Measurements from ENCODE around the gene IGF2BP1.

The IGF2BP1 gene

DNA sequence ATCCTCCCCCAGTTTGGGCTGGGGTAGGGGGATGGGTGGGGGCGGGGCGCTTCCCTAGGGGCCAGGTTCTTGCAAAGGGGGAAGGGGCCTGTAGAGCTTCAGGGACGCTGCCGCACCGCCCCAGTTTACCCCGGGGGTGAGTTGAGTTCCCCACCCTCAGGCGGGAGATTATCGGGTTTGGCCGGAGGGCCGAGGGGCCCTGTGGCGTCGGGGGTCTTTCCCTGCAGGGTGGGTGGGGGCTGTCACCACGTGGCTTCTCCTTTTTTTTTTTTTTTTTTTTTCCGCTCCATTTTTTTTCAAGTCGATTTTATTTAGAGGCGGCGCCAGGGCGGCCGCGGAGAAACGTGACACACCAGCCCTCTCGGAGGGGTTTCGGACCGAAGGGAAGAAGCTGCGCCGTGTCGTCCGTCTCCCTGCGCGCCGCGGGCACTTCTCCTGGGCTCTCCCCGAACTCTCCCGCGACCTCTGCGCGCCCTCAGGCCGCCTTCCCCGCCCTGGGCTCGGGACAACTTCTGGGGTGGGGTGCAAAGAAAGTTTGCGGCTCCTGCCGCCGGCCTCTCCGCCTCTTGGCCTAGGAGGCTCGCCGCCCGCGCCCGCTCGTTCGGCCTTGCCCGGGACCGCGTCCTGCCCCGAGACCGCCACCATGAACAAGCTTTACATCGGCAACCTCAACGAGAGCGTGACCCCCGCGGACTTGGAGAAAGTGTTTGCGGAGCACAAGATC lies at the start of gene IGF2BP1:
Gene IGF2BP1, plus strand, starts transcription at position 283 of the 724 bp plus-strand sequence. Its CDS starts 361 bp downstream, at position 644.
- DNase-seq = no peak

DNA sequence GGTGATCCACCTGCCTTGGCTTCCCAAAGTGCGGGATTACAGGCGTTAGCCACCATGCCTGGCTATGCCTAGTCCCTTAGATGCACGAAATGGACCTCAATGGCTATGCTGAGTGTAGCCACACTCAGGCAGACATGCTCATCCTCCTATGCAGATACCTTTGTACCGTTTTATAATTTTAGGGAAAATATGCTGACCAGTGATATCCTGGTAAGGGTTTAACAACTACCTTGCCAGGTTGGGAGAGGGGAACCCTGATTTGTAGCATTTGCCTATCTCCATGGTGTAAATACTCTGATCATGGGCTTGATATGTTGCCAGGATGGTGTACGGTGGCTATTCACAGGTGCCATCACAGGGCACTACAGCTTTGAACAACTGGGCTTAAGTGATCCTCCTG lies 45.6 kb upstream of the IGF2BP1 start:
- no peak for DNase-seq

DNA sequence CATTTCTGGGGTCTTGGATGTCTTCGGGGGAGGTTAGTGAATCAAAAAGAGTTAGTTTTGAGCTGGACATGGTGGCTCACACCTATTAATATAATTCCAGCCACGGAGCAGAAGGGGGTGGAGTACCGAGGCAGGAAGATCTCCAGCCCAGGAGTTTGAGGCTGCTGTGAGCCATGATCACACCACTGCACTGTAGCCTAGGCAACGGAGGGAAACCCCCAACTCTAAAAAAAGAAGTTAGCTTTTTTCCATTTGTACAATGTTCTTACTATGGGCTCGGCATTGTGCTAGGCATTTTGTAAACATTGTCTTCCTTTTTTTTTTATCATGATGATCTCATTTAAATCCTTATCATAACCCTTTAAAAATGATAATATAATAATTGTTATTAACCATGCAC lies 44.3 kb upstream of the IGF2BP1 start:
- DNase-seq = no peak

DNA sequence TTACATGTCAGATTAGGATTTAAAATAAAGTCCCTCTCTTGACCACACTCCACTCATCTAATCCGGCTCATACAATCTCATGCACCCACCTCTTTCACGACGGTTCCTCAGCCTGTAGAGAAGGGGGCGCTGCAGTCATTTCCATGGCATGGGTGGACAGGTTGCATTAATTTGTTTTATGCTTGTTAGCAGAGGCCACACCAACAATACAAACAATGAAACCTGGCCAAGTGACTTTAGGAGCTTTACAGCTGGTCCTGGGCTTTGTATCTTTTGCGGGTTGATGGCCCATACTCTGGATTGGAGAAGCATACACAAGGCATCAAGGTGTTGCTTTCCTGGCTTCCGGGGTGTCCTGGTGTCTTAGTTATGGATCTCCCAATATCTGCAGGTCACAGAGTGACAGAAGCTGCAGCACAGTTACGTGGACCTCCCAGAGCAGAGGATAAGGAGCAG lies 42.9 kb upstream of the IGF2BP1 start:
- DNase-seq = no peak

DNA sequence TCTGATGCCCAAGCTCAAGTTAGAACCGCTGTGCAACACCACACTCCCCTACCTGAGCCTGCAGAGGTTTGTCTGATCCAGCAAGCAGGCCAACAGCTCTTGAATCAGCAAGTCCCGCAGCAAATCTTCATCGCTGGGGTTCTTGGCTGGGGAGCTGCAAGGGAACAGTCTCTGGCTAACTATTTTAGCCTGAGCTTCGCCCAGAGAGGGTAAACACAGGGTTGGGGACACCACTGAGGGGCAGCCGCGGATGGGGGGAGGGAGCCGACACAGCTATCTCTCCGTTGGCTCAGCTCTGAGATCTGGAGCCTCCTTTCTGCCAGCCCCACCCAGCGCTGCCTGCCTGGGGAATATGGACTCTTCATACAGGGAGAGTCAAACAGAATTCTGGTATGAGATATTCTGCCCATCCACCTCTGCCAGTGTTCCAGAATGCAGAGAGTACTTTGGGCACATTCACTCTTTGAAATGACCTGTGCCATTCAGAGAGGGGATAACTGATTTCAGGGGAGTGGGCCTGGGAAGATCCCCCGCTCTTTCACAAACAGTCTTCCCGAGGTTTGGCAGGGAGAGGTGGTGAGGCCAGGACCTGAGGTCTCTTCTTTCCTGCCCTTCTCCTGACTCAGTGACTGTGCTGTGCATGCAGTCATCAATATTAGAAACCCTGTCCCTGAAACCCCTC lies 36.2 kb upstream of the IGF2BP1 start:
- no peak for DNase-seq

DNA sequence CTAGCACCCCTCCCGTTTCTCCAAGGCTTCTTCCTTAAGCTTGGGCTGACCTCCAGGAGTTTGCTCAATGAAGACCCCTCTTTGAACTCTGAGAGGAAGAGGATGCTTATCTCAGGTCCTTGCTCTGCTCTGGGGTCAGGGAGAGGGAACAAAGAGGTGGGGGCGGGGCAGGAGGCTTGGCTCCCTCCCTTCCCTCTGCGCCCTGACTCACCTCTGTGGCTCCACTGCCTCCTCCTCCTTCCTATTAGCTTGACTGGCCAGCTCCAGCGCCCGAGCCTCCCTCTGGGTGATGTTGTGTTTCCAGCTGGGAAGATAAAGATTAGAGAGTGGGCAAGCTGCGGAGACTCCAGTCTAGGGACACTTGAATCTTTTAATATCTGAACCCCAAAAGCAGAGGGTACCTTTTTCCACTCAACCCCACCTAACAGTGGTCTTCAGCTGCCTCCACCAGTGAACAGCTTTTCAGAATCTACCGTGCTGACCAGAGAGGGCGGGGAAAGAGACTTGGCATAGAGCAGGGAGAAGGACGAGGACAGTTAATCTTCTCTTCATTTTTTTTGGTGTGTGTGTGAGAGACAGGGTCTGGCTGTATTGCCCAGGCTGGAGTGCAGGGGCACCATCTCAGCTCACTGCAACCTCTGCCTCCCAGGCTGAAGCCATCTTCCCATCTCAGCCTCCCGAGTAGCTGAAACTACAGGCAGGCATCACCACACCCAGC lies 35.5 kb upstream of the IGF2BP1 start:
- DNase-seq = no peak

DNA sequence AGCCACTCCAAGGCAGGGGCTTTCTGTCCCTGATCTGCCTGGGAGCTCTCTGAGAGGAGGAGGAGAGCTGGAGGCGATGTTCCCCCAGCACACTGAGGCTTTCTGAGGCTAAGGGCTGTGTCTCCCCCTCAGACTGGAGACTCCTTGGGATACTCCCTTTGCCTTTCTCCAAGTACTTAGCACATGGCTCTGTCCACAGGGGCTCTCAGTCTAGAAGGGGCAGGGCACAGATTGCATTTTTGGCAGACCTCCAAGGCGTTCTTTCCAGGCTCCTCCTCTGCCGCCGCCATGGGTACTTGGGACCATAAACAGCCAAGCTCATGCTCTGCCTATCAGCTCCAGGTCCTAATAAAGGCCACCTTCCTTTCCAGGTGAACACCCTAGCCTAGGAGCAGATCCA lies 27.0 kb upstream of the IGF2BP1 start:
- no peak for DNase-seq

DNA sequence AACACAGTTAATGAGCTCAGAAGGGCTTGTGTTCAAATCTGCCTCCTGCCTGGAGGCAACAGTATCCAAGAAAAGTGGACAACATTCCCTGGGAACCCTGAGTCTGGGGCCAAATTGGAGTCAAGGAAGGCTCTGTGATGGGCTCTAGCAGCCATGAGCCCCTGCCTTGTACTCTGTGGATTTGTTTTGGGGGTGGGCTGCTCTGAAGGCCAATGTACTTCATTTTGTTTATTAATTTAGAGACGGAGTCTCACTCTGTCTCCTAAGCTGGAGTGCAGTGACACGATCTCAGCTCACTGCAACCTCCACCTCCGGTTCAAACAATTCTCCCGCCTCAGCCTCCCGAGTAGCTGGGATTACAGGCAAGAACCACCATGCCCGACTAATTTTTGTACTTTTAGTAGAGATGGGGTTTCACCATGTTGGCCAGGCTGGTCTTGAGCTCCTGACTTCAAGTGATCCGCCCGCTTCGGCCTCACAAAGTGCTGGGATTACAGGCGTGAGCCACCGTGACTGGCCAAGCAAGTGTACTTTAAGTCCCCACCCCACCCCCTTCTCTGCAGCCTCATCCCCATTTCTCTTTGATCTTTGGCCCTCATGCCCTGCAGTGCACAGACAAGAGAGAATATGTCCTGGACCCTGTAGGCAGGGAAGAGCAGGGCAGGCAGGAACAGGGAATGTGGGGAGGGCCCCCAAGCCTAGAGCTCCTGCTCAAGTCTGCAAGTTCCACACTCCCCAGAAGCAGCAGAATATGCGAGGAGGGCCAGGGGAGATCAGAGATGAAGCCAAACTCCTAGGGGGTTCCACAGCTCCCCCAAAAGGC lies 26.1 kb upstream of the IGF2BP1 start:
- DNase-seq = no peak

DNA sequence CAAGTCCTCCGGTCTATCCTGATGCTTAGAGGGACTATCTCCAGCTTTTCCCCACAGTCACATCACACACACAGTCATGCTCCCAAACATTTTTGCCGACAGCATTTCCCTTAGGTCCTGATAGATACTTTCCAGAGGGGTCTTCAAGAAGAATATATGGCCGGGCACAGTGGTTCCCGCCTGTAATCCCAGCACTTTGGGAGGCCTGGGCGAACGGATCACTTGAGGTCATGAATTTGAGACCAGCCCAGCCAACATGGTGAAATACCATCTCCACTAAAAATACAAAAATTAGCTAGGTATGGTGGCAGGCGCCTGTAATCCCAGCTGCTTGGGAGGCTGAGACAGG lies 24.5 kb upstream of the IGF2BP1 start:
- no peak for DNase-seq

DNA sequence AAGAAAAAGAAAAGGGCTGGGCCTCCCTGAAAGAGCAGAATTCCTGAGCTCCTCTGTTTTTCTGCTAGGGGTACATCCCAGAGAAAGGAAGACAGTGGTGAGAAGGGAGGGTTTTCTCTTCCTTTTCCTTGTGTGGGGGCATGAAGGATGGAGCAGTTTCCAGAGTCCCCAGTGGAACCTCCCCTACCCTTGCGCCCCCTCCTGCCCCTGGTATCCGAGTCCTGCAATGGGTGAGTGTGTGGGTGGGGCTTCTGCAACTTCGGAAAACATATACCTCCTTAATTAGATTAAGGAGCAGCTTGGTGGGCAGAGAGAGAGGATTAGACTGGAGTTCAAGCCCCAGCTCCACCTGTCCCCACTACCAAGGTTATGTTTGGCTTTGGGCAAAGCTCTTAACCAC lies 23.4 kb upstream of the IGF2BP1 start:
- no peak for DNase-seq

DNA sequence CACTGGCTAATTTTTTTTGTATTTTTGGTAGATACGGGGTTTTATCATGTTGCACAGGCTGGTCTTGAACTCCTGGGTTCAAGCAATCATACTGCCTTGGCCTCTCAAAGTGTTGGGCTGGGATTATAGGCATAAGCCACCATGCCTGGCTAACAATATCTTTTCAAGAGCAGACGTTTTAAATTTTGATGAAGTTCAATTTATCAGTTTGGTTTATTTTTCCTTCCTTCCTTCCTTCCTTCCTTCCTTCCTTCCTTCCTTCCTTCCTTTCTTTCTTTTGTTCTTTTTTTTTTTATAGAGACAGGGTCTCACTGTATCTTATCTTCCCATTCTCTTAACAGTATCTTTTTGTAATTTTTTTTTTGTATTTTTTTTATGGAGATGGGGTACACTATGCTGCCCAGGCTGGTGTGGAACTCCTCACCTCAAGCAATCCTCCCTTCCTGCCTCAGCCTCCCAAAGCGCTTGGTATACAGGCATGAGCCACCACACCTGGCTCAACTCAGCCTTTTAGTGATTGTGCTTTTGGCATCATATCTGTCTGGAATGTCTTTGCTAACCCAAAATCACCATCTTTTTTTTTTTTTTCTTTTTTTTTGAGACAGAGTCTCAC lies 15.2 kb upstream of the IGF2BP1 start:
- no peak for DNase-seq

DNA sequence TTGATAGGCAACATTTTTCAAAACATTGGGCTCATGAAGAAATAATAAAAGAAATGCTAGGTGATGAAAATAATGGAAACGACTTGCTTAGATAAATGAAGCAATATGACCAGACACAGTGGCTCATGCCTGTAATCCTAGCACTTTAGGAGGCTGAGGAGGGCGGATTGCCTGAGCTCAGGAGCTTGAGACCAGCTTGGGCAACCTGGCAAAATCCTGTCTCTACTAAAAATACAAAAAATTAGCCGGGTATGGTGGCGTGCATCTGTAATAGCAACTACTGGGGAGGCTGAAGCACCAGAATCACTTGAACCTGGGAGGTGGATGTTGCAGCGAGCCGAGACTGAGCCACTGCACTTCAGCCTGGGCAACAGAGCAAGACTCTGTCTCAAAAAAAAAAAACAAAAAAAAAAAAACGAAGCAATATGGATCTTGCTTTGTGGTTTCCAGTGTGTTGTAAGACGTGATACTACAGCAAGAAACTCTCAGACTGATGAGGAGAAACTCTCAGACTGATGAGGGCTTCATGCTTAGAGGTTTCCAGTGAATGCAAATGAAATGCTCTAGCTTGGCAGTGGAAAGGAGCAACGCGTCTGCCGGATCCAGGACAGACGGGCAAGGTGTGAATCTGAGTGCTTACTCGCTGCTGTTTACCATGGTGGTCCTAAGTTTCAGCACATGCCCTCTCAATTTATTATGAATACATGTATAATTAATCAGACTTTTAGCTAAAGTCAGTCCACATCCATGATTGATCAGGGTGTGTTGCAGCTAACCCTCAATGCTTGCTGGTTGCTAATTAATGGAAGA lies 11.5 kb upstream of the IGF2BP1 start:
- DNase-seq = no peak

DNA sequence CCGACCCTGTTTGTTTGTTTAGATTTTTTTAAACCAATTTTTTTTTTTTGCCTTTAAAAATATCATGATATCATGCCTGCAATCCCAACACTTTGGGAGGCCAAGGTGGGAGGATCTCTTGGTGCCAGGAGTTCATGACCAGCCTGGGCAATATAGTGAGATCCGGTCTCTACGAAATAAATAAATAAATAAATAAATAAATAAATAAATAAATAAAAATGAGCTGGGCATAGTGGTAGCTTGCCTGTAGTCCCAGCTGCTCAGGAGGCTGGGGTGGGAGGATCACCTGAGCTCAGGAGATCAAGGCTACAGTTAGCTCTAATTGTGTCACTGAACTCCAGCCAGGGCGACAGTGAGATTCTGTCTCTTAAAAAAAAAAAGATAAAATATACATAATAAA lies 8.1 kb upstream of the IGF2BP1 start:
- DNase-seq = no peak

DNA sequence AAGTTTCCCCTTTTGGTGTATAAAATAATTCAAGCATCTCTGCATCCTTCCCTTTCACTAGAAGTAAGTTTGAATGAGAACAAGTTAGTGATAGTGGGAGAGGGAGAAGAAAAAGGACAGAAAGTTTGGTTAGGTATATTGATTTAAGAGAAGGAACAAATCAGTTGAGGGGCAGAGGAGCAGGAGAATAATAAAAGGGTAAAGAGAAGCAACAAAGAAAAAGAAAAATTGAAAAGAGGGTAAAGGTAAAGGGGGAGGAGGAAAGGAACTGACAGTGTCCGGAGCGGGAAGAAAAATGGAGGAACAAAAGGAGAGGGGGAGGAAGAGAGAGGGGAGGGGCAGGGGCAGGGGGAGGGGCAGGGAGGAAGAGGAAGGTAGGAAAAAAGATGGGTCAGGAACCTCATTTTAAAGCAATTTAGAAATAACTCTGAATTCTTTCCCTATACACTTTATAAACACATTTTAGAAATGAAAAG lies 6.3 kb upstream of the IGF2BP1 start:
- DNase-seq = no peak

DNA sequence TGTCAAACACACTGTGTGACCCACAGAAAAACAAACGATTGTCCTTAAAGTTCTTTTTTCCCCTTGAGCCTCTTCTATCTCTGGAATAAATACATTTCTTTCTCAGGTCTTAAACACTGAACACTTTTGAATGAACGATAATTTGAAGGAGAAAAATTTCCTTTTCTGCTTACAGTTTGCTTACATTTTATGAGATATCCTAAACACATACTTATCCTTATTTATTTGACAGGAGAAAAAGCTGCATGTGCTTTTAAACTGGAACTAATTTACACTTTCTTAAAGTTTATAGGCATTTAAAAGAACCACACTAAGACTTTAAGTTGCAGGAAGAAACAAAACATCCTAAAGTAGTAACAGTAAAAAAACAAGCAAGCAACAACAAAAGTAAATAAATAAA lies 4.7 kb upstream of the IGF2BP1 start:
- no peak for DNase-seq

DNA sequence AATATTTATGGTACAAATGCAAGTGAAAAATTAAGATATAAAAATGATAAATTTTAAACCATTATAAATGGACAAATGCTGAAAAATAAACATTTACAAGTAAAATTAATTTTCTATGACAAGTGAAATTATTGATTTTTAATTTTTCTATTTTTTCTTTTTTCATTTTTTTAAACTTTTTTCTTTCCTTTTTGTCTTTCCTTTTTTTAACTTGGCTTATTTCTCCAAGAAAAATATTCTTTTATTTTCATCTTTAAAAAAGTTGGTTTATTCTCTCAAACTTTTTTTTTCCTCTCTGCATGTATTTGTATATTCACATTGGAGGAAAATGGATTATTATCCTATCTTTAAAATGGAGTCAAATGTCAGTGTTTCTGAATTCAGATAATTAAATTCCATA lies 3.9 kb upstream of the IGF2BP1 start:
- DNase-seq = no peak

DNA sequence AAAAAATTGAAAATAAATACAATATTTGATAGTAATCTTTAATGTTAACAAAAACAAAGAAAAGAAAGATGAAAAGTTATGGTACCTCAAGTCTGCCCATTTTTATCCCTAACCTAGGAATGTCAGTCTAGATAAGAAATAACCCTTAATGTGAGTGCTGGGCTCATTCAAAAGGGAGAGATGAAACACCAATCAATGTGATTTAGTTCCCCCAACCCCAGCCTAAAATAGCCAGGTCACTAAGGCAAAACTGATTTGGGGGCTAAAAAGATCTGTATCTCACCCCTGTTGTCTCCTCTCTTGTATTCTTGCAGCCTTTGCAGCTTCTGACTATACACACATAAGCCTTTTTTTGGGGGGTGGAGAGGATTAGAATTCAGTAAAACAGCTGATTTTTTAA lies 3.2 kb upstream of the IGF2BP1 start:
- DNase-seq = no peak

DNA sequence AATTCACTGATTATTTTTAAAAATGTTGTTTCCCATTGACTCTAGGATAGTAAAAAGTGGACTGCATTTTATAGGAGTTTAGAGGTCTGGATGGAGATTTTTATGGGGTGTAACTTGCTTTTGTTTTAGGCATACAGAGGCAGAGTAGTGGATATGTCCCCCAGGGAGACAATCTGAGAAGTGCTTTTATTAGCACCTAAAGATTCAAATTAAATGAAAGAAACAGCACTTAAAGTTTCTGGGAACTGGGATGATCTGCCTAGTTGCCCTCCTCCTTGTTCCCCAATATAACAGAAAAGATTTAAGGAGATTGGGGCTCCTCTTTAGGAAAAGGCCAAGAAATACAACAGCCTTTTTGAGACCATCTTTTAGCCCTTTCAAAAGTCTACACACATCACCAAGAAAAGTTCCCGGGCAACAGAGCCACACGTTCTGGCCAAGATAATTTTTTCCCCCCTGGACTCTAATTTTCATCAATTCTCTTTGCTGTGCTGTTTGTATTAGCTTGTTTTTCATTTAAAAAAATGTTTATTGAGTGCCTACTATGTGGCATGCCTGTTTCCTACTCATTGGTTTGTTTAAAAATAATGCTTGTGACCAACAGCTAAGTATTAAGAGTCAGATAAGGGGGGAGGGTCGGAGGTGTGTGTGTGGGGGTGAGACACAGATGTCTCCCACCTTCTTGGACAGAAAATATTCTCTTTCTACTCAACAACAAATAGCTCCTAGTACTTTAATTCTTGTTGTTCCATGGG lies 2.5 kb upstream of the IGF2BP1 start:
- DNase-seq = no peak

DNA sequence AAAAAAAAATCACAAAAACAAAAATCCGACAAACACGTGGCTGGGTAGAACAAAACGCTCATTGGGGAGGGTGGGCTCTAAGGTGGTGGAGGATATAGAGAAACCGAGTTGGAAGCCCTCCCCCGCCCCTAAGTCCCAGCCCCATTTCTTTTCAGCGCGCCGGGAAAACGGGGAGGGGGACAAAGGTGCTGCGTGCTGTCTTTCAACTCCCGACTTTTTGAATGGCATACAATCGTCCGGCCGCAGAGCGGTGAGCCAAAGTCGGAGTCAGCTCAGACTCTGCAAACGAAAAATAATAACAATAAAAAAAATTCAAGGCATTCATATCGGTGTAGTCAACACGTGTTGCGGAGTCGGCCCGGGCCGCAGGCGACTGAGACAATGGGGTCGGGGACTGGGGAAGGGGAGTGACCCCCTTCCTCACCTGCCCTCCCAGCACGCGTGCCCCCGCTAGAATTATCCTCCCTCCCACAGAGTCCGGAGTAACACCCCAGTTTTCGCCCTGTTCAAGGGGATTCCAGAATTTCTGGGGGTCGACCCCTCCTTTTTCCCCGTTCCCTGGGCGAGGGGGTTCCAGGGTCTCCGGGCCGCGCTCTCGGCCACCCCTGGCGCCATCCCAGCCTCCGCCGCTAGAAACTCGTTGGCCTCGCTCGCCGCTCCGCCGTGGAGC lies 1.7 kb upstream of the IGF2BP1 start:
- no peak for DNase-seq

DNA sequence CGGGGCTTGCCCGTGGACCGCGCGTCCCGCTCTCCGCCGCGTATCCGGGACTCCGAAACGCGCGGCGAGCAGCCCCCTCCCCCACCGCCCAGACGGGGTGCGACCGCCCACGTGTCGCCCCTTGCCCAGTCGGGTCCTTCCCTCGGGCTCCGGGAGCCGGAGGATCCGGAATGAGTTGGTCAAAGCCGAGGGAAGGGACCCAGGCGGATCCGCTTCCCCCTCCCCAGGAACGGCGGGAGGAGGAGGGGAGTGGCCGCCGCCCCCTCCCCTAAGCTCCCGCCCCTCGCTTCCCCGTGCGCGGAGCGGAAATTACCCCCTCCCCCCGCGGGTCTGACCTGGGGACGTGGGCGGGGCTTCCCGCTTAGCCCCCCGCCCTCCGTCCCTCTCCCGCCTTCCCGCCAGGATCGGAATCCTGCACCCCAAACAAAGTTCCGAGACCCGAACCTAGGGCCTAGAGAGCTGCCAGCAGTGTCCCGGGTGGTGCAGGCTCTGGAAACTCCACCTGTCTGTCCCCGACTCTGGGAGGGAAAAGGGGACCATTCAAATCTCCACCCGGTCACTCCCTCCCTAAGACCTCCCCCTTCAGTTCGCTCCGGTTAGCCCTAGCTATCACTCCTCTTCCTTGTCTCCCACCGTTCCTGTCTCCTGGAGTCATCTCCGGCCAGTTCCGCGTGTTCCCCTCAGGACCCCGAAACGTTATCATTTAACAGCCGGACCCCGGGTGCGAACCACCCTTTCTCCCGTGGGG lies 1.0 kb upstream of the IGF2BP1 start:
- no peak for DNase-seq
